Endothelial cell of umbilical vein (primary cell): ENCODE measurements around the gene ARL8B.

Experiments
- CTCF ChIP-seq, 2 donors: IDR thresholded peaks; 1 replicate in 1 of 2; 2 replicates in 1 of 2; pipeline ENCODE4 v1.5.1; 2011; ENCODE audit warnings: low read length in 2 of 2, mild to moderate bottlenecking in 2 of 2, moderate library complexity in 2 of 2, control low read depth in 1 of 2, inconsistent platforms in 1 of 2, low read depth in 1 of 2; ENCODE audit not compliant: insufficient read depth in 1 of 2; ENCODE audit errors: extremely low read depth in 1 of 2
- FOS ChIP-seq: IDR thresholded peaks from 2 replicates; pipeline ENCODE4 v1.6.1; 2011; ENCODE audit warnings: mild to moderate bottlenecking, low read length, moderate library complexity, borderline replicate concordance; ENCODE audit not compliant: insufficient read depth
- JUN ChIP-seq: IDR thresholded peaks from 2 replicates; pipeline ENCODE4 v1.6.1; 2011; ENCODE audit warnings: borderline replicate concordance, low read depth; ENCODE audit not compliant: insufficient read length, insufficient read depth
- MYC ChIP-seq: IDR thresholded peaks from one replicate; pipeline ENCODE4 v1.6.1; 2011; ENCODE audit warnings: mild to moderate bottlenecking, low read depth, low read length
- POLR2A ChIP-seq: IDR thresholded peaks from 2 replicates; pipeline ENCODE4 v1.6.1; 2012; ENCODE audit warnings: low read depth, mild to moderate bottlenecking, control low read depth, low read length
- POLR2AphosphoS5 ChIP-seq: IDR thresholded peaks from 2 replicates; pipeline ENCODE4 v1.6.1; 2012; ENCODE audit warnings: low read depth, mild to moderate bottlenecking, control low read depth, low read length, moderate library complexity; ENCODE audit not compliant: insufficient read depth

- TF ChIP-seq MYC (no peak), FOS (no peak), CTCF (IDR thresholded peaks at IDR 0.05; ENCODE audit: extremely low read depth in 1 of 2, insufficient read depth in 1 of 2, low read depth in 1 of 2, low read length in 2 of 2) (no peak), JUN (no peak), POLR2A (no peak), POLR2AphosphoS5 (no peak)
Measured at GRCh38 chr3:5221701-5222100, 99.6 kb downstream of the ARL8B start.
